T-helper 2 cell treated with Interferon-gamma antibody and Interleukin-4, amounts not matched to agents 5 μg/mL and 100 μg/mL, for 36 hours (primary cell): ENCODE measurements around the gene ITPR1.
"Not testable (repeated sequence)": the region's sequence is repeated elsewhere in the genome, so short reads cannot be mapped to it uniquely, and the experiment has no call there.

Experiments used
- DNase-seq: peaks from one replicate; pipeline ENCODE4 v3.0.0; 2021; ENCODE audit warnings: low spot score
- H3K27ac Mint-ChIP-seq: one replicate; pipeline ENCODE4 v1.8.0; 2021; ENCODE audit warnings: mild to moderate bottlenecking, mixed read lengths
- H3K27me3 Mint-ChIP-seq: one replicate; pipeline ENCODE4 v1.8.0; 2021; ENCODE audit warnings: low read depth, mixed read lengths
- H3K36me3 Mint-ChIP-seq: one replicate; pipeline ENCODE4 v1.8.0; 2021; ENCODE audit warnings: low read depth, mixed read lengths
- H3K4me1 Mint-ChIP-seq: one replicate; pipeline ENCODE4 v1.8.0; 2021; ENCODE audit warnings: low read depth, mixed read lengths
- H3K4me3 Mint-ChIP-seq: one replicate; pipeline ENCODE4 v1.8.0; 2022; ENCODE audit warnings: mild to moderate bottlenecking, moderate library complexity, mixed read lengths
- H3K9me3 Mint-ChIP-seq: one replicate; pipeline ENCODE4 v1.8.0; 2021; ENCODE audit warnings: mixed read lengths

The ITPR1 gene

DNA sequence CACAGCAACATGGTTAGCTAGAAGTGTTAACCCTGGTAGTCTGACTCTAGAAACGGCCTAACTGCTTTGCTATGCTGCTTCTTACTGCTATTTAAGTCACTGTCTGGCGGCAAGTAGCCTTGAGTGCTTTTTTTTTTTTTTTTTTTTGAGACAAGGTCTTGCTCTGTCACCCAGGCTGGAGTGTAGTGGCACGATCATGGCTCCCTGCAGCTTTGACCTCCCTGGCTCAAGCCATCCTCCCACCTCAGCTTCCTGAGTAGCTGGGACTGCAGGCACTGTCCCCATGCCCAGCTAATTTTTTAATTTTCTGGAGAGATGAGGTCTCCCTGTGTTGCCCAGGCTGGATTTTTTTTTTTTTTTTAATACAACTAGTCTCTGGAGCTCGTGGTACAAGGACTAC, 93.2 kb downstream of the ITPR1 start:
- Mint-ChIP-seq H3K9me3 (peaks cover 6% of the 10 kb centered on the region), H3K27ac (no peak overlapping the region), H3K4me3 (no peak overlapping the region)

DNA sequence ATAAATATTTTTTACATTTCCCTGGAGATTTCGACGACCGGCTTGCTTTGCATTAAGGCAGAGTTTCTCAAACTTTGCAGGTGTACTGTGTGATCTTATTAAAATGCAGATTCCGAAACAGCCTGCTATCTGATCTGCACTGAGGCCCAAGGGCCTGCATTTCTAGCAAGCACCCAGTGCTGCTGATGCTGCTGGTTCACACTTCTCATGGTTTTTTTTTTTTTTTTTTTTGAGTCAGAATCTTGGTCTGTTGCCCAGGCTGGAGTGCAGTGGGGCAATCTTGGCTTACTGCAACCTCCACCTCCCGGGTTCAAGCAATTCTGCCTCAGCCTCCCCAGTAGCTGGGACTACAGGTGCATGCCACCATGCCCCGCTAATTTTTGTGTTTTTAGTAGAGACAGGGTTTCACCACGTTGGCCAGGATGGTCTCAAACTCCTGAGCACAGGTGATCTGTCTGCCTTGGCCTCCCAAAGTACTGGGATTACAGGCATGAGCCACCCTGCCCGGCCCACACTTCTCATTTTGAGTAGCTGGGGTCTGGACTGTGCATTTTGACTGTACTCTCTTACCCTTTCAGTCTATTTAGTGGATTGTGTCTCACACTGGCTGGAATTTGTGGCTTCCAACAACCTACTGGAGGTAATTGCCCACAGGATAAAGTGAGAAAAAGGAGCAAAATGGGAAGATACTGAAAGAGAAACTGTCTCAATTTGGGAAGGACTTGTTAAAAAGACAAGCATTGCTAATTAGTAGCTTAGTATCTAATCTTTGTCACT, 94.1 kb downstream of the ITPR1 start:
- peak; percentile 19 for DNase-seq
- Mint-ChIP-seq H3K9me3 (peaks cover 6% of the 10 kb centered on the region), H3K27me3 (no peaks in the 10 kb centered on the region), H3K4me1 (peaks cover 34% of the 10 kb centered on the region), H3K36me3 (peaks cover 4% of the 10 kb centered on the region), H3K4me3 (no peak overlapping the region), H3K27ac (no peak overlapping the region)

More for the DNA sequence above, 93.2 kb downstream of the ITPR1 start:
- Mint-ChIP-seq H3K36me3 (peaks cover 4% of the 10 kb centered on the region), H3K4me1 (peaks cover 32% of the 10 kb centered on the region), H3K27me3 (no peaks in the 10 kb centered on the region)
- DNase-seq: no peak

DNA sequence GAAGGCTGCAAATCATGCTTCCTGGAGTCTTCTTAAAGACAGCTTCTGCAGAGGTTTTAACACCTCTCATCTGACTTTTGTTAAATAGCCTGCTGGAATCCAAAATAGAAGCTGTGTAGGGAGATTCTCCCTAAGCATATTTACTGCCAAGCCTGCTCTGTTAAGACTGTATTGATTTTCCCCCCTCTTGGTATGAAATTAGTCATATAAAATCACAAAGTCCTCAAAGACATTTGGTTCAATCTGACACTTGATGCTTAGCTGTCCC, 94.6 kb downstream of the ITPR1 start:
- DNase-seq: no peak
- Mint-ChIP-seq H3K4me1 (peaks cover 34% of the 10 kb centered on the region), H3K36me3 (peaks cover 4% of the 10 kb centered on the region), H3K9me3 (peaks cover 6% of the 10 kb centered on the region), H3K27me3 (no peaks in the 10 kb centered on the region), H3K27ac (no peak overlapping the region), H3K4me3 (no peak overlapping the region)

DNA sequence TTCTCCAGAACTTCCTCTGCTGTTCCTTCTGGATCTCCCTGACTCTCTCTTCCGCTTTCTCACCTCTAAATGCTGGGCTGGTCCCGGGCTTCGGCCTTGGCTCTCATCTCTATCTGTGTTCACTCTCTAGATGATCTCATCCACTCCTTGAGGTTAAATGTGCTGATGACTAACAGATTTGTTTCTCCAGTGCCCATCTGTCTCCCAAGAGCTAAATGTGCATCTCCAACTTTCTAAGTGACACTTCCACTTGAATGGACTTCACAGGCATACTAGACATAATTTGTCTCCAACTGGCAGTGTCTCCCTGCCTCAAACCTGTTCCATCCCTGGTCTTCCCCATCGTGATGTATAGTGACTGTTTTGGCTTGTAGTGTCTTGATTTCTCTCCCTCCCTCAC, 95.3 kb downstream of the ITPR1 start:
- Mint-ChIP-seq H3K27ac (no peak overlapping the region), H3K9me3 (peaks cover 6% of the 10 kb centered on the region), H3K4me1 (peaks cover 31% of the 10 kb centered on the region), H3K36me3 (peaks cover 4% of the 10 kb centered on the region), H3K27me3 (no peaks in the 10 kb centered on the region), H3K4me3 (no peak overlapping the region)
- no peak for DNase-seq

DNA sequence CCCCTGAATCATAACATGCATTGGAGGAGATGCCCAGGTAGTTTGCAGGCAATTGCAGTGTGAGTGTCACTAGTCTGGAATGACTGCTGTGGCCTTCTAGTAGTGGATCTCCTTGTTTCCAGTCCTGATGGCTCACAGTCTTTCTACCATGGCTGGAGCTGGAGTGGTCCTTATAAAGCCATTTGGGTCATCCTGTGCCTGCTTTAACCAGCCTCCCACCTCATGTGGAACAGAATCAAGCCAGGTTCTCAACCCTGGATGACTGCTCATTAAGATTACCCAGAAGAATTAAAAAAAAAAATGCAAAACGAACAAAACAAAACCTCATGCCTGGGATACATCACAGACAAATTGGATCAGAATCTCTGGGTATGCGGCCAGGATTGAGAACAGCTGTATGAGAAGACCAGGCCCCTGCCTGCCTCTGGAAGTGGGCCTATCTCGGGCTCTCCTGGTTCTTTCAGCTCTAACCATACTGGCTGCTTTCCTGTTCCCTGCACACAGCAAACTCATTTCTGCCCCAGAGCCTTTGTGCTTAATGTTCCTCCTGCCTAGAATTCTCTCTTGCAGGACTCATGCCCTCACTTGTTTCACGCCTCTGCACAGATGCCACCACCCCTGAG, 96.4 kb downstream of the ITPR1 start:
- Mint-ChIP-seq H3K9me3 (peaks cover 6% of the 10 kb centered on the region), H3K4me1 (peaks cover 28% of the 10 kb centered on the region), H3K27ac (no peak overlapping the region), H3K36me3 (peaks cover 4% of the 10 kb centered on the region), H3K27me3 (no peaks in the 10 kb centered on the region), H3K4me3 (no peak overlapping the region)
- no peak for DNase-seq

DNA sequence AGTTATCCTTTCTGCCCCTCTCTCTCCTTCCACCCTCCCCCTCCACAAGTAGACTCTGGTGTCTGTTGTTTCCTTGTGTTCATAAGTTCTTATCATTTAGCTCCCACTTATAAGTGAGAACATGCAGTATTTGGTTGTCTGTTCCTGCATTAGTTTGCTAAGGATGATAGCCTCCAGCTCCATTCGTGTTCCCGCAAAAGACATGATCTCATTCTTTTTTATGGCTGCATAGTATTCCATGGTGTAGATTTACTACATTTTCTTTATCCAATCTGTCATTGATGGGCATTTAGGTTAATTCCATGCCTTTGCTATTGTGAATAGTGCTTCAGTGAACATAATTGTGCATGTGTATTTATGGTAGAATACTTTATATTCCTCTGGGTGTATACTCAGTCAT, 97.7 kb downstream of the ITPR1 start:
- peaks cover 27% of the 10 kb centered on the region for H3K4me1 Mint-ChIP-seq
- H3K27me3 Mint-ChIP-seq, H3K27ac Mint-ChIP-seq: not testable (repeated sequence)

DNA sequence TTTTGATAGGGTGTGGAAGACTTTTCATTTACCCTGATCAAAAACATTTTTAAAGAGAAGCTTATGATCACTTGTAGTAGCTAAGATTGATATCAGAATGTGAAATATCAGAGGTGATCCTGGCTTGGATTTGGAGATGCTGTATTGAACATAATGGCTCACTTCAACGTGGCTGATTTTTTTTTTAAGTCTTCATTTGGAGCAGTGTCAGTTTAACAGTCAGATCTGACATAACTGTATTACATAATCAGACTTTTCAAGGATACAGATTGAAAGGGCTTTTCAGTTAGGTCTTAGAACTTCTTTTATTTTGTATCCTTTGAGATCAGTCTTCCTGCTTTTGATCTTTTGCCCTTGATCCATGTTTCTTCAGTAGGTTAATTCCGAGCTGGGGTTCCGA, 98.5 kb downstream of the ITPR1 start:
- no peak overlapping the region for H3K4me3 Mint-ChIP-seq
- H3K27ac Mint-ChIP-seq: no peak overlapping the region
- peaks cover 4% of the 10 kb centered on the region for H3K36me3 Mint-ChIP-seq
- H3K4me1 Mint-ChIP-seq: peaks cover 25% of the 10 kb centered on the region
- H3K9me3 Mint-ChIP-seq: peaks cover 6% of the 10 kb centered on the region
- DNase-seq: no peak
- no peaks in the 10 kb centered on the region for H3K27me3 Mint-ChIP-seq

More for the DNA sequence above, 97.7 kb downstream of the ITPR1 start:
- H3K4me3 Mint-ChIP-seq, H3K36me3 Mint-ChIP-seq, DNase-seq, H3K9me3 Mint-ChIP-seq: not testable (repeated sequence)

DNA sequence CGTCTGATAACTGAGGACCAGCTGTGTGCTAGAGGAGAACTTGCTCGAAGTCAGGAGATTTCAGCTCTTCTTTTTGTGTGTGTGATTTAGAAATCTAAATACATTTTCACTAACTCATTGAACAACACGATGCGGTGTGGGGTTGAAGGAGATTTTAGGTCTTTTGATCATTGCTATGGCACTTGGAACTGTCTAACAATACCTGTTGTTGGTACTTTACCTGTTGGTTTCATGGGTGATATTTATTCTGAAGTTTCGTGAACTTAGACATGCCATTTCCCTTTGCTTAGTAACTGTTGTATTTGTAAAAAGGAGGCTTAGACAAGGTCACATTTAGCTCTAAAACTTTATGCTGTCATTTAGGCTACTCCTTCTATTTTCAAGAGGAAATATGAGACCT, 99.9 kb downstream of the ITPR1 start:
- Mint-ChIP-seq H3K4me1 (peaks cover 20% of the 10 kb centered on the region), H3K36me3 (peaks cover 4% of the 10 kb centered on the region), H3K27ac (no peak overlapping the region), H3K27me3 (no peaks in the 10 kb centered on the region), H3K4me3 (no peak overlapping the region), H3K9me3 (peaks cover 6% of the 10 kb centered on the region)
- no peak for DNase-seq

DNA sequence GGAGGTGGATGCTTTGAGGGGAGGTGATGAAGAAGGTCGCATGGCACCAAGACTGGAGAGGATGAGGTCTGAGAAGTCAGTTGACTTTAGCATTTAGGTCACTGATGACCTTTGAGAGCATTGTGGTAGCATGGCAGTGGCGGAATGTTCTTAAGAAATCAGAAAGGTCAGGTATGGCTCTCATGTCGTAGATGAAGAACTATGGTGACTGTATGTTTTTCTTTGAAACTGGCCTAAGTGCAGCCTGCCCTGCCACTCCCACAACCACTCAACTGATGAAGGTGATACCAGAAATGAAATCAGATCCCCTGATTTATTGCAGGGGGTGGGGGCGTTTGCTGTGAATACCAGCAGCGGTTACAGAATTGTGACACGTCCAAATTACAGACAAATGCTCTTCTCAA, 102.6 kb downstream of the ITPR1 start:
- Mint-ChIP-seq H3K4me3 (no peak overlapping the region), H3K27me3 (no peaks in the 10 kb centered on the region), H3K9me3 (peaks cover 5% of the 10 kb centered on the region), H3K27ac (no peak overlapping the region), H3K4me1 (peaks cover 9% of the 10 kb centered on the region), H3K36me3 (peaks cover 2% of the 10 kb centered on the region)
- peak; percentile 49 for DNase-seq

DNA sequence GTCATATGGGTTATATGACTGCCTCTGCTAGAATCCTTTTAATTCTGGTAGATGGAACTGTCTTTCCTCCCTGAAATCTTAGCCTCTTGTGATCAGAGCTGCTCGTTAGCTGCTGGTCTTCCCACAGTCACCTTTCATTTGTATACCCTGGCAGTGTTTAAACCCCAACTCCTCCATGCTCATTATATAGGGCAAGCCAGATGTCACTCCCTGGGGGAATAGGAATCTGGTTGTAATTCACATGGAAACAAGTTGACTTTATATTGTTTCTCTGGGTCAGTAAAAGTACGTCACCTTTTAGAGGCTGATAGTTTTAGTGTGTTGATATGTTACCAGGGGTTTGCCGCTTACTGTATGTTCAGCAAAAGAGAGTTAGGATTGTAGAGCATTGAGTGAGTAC, 103.5 kb downstream of the ITPR1 start:
- Mint-ChIP-seq H3K36me3 (no peaks in the 10 kb centered on the region), H3K9me3 (no peaks in the 10 kb centered on the region), H3K4me3 (no peak overlapping the region), H3K4me1 (peaks cover 7% of the 10 kb centered on the region), H3K27ac (no peak overlapping the region), H3K27me3 (no peaks in the 10 kb centered on the region)
- DNase-seq: no peak

DNA sequence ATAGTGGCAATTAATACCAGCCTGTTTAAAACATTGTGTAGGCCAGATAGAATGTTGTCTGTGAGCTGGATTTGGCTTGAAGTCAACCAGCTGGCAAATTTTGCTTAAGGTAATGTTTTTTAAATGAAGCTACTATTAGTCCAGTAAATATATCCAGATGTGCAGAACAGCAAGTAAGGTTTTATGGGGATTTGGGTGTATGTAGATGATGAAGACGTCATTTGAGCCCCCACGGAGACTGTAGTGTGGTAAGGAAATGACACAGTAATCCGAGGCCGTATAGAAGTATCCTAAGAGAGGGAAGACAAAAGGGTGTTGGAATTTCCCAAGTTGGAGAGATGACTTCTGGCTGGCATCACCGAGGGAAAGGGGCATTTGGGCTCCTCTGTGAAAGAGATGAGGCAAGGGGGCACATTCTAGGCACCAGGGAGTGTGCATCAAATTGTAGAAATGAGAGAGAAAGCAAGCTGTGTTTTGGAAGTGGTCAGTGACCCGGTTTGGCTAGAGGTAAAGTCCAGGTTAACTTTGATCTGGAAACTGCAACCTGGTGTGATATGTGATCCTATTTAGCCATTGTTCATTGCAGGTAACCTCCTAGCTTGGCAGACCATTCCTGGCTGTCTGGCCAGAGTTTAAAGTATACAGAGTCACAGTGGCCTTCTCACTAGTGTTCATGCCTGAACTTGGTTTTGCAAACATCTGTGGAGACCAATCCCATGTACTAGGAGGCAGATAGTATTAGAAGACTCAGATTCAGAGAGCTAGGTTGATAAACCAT, 104.2 kb downstream of the ITPR1 start:
- no peak for DNase-seq
- Mint-ChIP-seq H3K36me3 (no peaks in the 10 kb centered on the region), H3K9me3 (no peaks in the 10 kb centered on the region), H3K4me3 (no peak overlapping the region), H3K4me1 (peaks cover 6% of the 10 kb centered on the region), H3K27me3 (no peaks in the 10 kb centered on the region), H3K27ac (no peak overlapping the region)

DNA sequence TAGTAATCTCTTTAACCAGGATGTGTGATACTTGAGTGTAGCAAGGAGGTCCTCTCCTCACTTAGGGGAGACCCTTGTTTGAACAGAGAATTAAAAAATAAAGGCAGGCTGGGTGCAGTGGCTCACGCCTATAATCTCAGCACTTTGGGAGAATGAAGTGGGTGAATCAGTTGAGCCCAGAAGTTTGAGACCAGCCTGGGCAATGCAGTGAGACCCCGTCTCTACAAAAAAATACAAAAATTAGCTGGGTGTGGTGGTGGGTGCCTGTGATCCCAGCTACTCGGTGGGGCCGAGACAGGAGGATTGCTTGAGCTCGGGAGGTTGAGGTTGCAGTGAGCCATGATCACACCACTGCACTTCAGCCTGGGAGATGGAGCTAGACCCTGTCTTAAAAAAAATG, 105.1 kb downstream of the ITPR1 start:
- H3K36me3 Mint-ChIP-seq, H3K27ac Mint-ChIP-seq: not testable (repeated sequence)

DNA sequence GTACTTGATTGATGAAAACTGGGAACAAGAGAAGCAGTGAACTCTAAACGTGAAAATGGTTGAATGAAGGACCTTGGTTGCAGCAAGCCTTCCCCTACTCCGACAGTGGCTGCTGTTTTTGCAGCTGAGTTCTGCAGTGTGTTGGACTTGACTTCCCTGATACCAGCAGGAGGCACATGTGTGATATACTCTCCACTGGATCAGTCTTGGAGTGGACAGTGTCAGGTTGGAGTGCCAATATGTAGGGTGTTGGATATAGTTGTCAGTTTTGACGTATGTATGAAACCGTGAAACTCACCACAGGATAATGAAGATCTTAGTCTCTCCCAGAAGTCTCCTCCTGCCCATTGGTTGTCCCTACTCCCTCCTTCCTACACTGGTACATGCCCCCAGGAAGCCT, 106.5 kb downstream of the ITPR1 start:
- no peak for DNase-seq
- Mint-ChIP-seq H3K9me3 (no peaks in the 10 kb centered on the region), H3K4me3 (no peak overlapping the region), H3K36me3 (no peaks in the 10 kb centered on the region), H3K27ac (no peak overlapping the region), H3K27me3 (no peaks in the 10 kb centered on the region), H3K4me1 (peaks cover 3% of the 10 kb centered on the region)

More for the DNA sequence above, 105.1 kb downstream of the ITPR1 start:
- H3K4me1 Mint-ChIP-seq, H3K27me3 Mint-ChIP-seq, H3K4me3 Mint-ChIP-seq, DNase-seq, H3K9me3 Mint-ChIP-seq: not testable (repeated sequence)

DNA sequence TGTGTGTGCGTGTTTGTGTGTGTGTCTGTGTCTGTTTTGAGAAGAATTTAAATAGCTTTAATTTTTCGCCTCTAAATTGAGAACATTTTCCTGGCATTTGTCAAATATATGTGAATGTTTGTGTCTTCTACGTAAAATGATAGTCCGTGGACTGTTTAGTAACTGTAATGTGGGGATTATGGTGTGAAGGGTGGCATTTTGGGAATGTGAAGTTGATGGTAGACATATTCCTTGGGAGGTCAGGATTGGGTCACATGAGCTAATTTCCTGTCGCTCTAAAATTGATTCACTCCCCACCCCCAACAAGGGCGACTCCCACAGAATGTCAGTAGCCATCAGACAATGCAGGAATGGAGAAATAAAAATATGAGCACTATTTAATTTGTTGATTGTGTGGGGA, 107.3 kb downstream of the ITPR1 start:
- Mint-ChIP-seq H3K27ac (no peak overlapping the region), H3K4me1 (peaks cover 1% of the 10 kb centered on the region), H3K9me3 (no peaks in the 10 kb centered on the region), H3K27me3 (no peaks in the 10 kb centered on the region), H3K36me3 (no peaks in the 10 kb centered on the region), H3K4me3 (no peak overlapping the region)
- DNase-seq: no peak
